HG02943 (cell line): ENCODE data around the gene CCDC170.

Source experiments
- ATAC-seq: cut with Tn5 transposase; IDR thresholded peaks from one replicate; pipeline ENCODE4 v1.9.1; 2021; ENCODE audit warnings: mild to moderate bottlenecking, low read depth, moderate library complexity; ENCODE audit not compliant: unreplicated experiment

CCDC170 gene

DNA sequence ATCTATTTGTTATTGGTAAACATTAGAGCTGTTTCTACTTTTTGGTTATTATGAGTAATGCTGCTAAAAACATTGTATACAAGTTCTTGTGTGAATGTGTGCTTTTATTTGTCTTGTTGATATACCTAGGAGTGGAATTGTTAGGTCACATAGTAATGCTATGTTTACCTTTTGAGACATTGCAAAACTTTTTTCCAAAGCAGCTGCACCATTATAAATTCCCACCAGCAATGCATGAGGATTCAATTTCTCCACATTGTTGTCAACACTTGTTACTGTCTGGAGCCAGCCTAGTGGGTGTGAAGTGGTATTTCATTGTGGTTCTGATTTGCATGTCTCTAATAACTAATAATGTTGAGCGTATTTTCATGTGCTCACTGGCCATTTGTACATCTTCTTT is 145.9 kb downstream of the CCDC170 start:
- no peak for ATAC-seq

DNA sequence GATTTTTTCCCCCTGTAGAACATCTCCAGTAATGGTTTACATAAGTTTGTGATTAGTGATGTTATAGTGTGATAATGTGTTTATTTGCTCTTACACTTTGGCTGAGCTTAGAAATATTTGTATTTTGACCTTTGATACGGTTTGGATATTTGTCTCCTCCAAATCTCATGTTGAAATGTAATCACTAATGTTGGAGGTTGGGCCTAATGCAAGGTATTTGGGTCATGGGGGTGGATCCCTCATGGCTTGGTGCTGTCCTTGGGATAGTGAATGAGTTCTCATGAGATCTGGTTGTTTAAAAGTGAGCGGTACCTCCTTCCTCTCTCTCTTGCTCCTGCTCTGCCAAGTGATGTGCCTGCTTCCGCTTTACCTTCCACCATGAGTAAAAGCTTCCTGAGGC is 147.2 kb downstream of the CCDC170 start:
- ATAC-seq: no peak

DNA sequence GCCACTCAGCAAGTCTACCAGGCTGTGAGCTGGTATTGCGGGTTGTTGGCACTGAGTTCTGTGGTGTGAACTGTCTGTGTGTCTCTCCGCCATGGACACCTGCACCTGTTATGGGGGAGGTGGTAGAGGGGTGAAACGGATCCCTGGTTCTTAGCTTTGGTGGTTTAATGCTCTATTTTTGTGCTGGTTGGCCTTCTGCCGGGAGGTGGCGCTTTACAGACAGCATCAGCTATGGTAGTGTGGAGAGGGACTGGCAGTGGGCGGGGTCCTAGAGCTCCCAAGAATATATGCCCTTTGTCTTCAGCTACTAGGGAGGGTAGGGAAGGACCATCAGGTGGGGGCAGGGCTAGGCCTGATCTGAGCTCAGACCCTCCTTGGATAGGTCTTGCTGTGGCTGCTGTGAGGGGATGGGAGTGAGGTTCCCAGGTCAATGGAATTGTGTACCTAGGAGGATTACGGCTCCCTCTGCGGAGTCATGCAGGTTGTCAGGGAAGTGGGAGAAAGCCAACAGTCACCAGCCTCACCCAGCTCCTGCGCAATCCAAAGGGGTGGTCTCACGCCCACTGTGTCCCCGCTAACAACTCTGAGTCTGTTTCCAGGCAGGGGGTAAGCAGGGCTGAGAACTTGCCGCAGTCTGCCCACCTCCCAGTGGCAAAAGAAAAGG is 154.3 kb downstream of the CCDC170 start:
- ATAC-seq: no peak

- ATAC-seq: no peak
Measured at GRCh38 chr6:151649835-151650234, 156.0 kb downstream of the CCDC170 start.

GRCh38 chr6:151651639-151652038 is 157.8 kb downstream of the CCDC170 start:
- ATAC-seq: no peak

- ATAC-seq: no peak
Measured at GRCh38 chr6:151652325-151652724, 158.5 kb downstream of the CCDC170 start.

DNA sequence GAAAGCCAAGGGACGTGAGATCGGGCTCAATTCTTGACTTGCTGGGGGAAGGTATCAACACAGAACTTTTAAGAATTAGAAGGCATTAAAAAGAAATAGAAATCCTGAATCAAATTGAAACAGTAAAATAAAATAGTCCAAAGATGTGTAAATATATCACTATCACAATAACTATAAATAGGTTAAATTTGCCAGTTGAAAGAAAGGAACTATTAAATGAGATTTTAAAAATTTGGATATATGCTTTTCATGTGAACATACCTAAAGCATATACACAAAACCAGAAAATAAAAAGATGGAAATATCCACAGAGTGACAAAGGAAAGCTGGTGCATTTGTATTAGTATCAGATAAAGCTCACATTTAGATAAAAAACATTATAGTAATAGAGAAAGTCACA is 161.3 kb downstream of the CCDC170 start:
- no peak for ATAC-seq

- no peak for ATAC-seq
Measured at GRCh38 chr6:151656392-151656791, 162.6 kb downstream of the CCDC170 start.

DNA sequence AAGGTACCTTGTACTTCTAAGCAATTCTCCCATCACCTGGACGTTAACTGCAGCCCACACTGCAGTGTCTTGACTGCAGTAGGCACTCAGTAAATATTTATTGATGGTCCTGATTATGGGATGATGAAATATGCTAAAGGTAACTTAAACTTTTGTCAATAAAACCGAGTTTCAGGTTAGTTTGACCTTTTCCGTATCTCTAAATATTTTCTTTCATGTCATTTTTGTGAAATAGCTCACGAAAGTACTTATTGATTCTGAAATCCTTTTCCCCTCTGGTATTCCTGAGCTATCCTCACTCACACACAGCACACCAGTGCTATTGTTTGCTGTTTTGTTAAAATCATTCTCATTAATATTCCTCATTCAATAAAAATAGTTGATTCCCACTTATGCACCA is 164.3 kb downstream of the CCDC170 start:
- no peak for ATAC-seq

DNA sequence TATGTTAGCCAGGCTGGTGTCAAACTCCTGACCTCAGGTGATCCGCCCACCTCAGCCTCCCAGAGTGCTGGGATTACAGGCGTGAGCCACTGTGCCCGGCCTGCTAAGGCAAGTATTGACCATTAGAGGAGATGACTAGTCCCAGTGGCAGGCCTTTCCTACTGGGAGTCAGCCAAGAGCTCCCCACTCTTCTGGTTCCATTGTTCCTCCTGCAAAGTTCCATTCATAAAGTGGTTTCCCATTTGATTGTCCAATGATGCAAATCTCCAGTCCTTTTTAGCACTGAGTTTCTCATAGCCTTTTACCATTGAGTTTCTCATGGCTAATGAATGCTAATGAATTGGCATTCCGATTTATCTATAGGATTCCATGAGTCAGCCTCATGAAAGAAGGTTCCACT is 165.4 kb downstream of the CCDC170 start:
- ATAC-seq: no peak

- no peak for ATAC-seq
Measured at GRCh38 chr6:151661509-151661908, 167.7 kb downstream of the CCDC170 start.

GRCh38 chr6:151661928-151662327 is 168.1 kb downstream of the CCDC170 start:
- no peak for ATAC-seq

- no peak for ATAC-seq
Measured at GRCh38 chr6:151663559-151663958, 169.7 kb downstream of the CCDC170 start.

DNA sequence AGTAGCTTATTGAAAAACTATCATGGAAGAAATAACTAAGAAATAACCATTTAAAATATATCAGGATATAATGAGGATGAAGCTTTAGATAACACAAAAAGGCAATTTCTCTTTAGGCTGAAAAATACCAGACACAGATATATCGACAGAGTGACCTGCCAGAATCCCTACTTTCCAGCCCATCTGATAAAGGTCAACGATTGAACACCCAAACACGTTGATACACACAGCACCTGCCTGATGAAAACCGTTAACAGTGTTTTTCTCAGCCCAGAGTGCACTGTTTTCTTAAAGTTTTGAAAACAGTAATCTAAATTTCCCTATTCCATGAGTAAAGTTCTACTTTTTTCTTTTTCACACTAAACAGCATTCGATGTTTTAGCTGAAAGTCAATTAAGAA is 170.6 kb downstream of the CCDC170 start:
- ATAC-seq: no peak

DNA sequence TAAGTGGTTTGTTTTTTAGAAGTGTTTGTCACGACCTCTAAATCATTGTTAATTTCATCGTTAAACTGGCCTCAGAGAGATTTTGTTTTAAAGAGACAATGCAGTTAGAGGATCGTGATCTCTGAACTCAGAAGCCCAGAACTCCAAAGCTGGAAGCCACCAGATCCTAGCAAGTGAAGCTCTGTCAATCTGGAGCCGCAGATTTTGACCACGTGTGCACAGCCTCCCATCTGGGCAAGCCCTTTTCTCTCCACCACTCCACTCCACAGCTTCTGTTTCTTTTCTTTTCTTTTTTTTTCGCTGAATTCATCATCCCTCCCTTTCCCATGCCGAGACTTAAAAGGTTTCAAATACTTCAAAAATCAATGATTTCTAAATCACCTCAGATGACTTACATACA is 171.5 kb downstream of the CCDC170 start:
- ATAC-seq: no peak

DNA sequence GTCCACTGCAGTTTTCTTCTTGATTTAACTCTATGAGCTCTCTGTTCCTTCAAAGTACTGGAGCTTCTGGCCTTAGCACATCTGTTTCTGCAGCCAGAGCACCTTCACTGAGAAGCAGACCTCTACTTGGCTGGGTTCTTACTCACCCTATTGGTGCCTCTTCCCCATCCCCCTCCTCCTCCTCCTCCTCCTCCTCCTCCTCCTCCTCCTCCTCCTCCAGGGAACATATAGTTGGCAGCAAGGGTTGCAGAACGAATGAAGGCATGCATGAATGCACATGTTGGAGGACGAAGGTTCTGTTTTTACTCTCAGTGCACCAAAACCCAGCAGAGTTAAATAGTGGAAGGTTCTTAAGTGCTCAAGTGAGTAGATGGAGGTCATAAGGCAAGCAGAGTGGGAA is 172.7 kb downstream of the CCDC170 start:
- ATAC-seq: no peak

- ATAC-seq: no peak
Measured at GRCh38 chr6:151669208-151669560, 175.4 kb downstream of the CCDC170 start.

DNA sequence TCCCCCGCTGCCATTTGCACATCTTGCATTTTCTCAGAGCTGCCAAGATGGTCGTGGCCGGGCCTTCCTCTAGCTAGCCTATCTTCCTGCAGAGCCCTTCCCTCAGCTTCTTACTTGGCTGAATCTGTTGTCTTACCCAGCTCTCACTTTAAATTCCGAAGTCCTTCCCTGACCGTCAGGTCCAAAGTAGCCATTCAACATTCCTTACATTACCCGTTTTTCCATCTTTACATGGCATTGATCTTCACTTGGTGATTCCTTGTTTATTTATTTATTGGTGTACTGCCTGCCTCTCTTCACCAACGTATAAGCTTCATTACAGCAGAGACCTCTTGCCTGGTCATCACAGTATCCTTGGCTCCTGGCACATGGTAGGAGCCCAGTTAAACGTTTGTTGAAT is 176.3 kb downstream of the CCDC170 start:
- no peak for ATAC-seq
